NCI-H146 (cell line): ENCODE measurements around the gene DMC1.
"Not testable (repeated sequence)": the region's sequence is repeated elsewhere in the genome, so short reads cannot be mapped to it uniquely, and the experiment has no call there.

ENCODE experiments used
- DNase-seq: peaks from one replicate; lab custom pipeline; 2025; lab: John Stamatoyannopoulos, UW

Gene DMC1

DNA sequence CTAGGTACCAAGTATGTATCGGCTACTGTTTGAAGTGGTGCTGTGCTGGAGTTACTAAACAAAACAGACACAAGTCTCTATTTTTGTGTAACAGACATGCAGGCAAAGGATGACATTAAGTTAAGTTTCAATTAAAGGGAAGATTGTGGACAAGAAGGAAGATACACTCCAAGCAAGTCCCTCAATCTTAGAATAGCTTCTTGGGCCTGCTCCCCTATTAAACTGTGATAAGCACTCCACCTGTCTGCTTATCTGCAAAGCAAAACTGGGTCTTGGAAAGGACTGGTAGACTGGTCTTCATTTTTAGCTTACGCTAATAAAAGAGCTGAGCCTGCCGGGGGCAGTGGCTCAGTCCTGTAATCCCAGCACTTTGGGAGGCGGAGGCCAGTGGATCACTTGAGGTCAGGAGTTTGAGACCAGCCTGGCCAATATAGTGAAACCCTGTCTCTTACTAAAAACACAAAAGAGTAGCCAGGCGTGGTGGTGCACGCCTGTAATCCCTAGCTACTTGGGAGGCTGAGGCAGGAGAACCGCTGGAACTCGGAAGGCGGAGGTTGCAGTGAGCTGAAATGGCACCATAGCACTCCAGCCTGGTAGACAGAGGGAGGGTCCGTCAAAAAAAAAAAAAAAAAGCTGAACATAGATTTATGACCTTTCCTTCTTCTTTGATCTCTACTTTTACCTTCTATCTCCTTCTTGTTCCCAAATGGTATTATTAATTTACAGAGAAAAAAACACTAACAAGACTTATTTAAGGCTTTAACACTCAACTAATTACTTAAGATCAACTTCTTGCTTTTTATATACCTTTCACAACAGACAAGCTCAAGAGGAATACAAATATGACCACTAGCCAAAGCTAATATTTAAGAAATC is 67.9 kb downstream of the DMC1 start:
- no peak for DNase-seq

DNA sequence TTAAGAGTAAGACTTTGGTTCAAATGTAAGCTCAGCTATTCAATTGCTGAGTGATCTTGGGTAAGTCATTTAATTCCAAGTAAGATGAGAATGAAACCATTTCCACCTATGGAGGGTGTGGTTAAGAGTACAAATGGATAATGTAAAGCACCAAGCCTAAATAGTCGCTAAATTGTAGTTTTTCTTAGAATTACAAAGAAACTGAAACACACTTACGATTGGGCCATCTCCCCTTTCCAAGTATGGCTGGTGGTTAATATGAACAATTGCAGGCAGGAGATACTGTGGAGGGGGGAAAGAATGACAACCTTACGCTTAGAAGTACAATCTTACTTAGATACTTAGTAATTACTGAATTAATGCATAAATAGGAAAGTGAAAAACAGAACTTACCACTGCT is 72.1 kb downstream of the DMC1 start:
- DNase-seq: no peak

DNA sequence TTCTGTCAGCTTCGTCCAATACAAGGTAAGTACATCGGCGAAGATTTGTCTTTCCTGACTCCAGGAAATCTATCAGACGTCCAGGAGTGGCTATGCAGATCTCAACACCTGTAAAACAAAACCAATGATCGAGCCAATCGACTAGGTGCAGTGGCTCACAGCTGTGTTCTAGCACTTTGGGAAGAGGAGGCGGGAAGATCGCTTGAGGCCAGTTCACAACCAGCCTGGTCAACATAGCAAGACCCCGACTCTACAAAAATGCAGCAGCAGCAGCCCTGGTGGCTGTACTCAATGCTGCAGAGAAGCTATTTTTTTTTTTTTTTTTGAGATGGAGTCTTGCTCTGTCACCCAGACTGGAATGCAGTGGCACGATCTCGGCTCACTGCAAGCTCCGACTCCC is 75.0 kb downstream of the DMC1 start:
- no peak for DNase-seq

DNA sequence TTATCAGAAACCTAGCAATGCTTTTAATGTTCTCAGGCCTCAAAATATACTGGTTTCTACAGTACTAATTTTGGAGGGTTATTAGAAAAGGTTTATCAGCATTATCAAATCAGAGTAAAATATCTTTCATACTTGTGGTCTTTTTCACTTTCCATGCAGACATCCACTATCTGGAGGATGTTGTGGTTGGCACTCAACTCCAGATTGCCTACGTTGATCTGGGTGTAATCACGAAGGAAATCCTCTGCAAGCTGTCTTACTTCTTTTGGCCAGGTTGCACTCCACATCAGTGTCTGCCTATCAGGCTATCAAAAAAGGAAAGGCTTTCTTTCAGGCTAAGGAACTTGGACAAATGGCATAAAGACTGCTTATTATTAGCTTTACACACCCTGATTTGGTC is 75.5 kb downstream of the DMC1 start:
- DNase-seq: no peak

DNA sequence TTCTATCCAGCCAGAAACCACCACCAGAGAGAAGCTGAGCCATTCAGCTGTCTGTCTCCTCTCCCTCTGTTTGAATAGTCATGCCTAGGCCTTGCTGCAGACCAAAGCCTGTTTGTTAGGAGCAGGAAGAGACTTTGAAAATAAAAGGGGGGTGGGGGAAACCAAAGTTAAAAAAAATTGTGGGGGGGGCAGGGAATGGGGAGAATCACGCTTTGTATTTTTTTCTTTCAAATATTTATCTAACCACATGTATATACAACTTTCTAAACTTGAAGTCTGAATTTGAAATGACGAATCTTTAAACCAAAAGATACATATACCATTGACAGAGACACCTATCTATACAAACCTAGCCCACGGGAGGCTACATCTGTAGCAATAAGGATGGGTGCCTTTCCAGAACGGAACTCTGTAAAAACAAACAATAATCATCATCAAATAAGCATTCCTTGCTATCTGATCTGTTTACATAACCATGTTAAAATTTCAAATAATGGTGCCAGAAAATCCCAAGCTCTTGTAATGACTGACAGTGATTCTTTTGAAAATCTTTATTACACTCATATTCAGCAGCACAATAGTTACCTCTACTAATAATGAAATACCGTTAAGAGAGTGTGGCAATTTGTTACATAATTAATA is 78.2 kb downstream of the DMC1 start:
- no peak for DNase-seq

DNA sequence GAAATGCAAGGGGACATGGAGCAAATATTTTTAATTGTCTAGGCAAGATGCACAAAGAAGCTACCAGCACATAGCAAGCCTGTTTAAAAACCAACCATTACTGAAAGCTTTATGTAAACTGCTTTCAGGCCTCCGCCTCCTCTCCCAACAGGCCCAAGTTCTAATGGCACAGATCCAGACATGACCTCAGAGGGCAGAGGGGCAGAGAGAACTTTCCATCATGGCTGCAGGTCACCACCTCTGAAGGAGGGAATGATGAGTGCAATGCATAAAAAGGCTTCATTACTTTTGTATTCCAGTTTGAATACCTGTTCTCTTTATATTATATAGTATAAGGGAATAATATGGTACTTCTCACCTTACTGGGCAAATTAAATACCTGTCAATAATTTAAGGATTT is 79.1 kb downstream of the DMC1 start:
- no peak for DNase-seq

DNA sequence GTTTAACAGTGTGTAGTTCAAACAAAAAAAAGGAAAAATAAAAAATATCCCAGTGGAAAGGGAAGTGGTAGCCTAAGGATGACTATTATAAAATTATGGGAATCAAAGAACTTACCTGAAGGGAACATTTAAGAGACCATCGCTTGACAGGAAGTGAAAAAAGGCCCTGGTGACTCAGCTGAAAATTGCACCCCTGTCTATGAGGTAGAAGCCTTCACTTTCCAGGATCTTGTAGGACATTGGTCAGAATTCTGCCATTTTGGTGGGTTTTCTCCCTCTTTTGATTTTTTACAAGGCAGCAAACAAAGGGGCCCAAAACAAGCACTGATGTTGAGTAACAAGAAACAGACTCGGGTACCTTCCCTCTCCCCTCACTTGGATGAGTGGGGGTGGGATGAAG is 79.5 kb downstream of the DMC1 start:
- DNase-seq: no peak

DNA sequence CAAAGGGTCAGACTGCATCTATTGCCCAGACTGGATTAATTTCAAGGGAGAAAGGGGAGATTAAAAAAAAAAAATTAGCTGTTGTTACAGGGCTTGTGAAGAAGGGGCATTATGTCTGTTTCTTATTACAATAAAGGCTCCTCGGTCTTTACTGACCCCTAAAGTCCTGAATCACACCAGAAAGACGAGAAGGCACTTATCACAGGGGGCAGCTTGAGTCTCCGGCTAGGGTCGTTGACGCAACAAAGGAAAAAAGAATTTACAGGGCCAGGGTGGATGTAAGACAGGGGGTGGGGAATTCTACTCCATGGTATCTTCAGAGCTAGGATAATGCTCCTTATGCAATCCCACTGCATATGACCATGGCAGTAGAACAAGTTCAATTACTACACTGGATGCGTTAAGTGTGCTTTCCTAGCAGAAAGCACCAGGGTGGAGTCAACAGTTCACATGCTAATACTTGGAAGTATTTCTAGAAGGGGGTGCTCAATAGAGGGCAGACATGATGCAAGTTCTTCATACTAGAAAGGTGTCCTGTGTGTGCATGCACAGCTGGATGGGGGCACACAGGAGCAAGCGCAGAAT is 80.3 kb downstream of the DMC1 start:
- DNase-seq: no peak

DNA sequence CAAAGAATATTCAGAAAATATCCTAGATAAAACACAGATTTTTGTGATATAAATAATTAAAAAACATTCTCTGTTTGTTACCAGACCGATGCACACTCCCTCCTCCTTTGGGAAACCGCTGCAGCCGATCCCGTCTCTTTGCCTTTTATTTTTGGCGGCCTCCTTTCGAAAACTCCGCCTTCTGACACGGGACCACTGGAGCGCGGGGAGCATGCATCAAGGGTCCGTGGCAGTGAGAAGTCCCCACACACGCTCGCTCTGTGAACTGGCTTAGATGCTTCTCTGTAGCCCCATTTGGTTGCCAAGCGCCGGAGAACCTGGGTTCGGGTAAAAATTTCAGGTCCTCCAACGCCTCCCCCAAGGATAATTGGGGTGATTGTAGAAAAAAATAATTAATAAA is 80.8 kb downstream of the DMC1 start:
- DNase-seq: no peak

DNA sequence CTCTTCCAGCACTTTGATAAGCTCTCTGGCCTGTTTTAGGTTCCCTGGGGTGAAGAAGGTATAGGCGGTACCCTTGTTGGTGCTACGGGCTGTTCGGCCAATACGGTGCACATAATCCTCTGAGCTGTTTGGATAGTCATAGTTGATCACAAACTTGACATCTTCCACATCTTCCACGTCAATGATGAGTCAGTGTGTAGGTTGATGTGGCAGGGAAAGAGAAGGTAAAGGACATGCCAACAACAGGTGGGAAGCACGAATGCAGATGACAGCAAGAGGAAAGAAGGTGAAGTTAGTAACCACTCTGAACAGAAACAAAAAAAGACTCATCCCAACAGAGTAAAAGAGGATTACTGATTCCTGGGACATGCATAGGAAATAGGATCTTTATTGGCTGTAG is 82.0 kb downstream of the DMC1 start:
- DNase-seq: no peak

DNA sequence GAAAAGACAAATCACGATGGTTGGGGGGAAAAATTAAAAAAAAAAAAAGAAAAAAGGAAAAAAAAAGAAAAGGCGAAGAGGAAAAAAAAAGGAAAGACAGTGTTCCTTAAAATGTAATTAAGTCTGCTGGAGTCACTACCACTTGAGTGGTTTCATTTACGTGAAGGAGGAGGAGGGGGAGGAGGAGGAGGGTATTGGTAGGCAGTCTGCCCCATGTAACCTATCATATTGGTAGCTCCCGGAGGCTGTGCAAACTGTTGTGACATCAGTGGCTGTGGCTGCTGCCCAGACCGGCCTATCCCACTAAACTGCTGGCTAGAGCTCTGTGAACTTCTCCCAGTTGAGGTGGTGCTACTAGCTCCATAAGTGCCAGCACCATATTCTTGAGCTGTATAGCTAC is 84.2 kb downstream of the DMC1 start:
- no peak for DNase-seq

DNA sequence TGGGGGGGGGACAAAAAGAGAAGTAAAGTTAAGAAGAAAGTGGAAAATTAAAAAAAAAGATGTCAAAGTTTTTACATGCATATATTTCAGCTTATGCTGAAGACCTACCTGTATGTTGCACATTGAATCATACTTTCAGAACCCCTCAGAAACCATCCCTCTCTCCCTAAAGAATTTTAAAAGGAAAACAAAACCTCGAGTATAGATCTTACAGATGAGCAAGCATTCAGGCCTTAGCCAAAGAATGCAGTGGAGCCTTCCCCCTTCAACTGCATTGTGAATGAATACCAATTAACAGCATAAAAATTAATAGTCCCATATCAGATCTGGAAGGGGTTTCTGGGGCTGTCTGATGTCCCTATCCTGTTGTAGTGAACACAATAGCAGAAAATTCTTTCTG is 85.7 kb downstream of the DMC1 start:
- DNase-seq: no peak

DNA sequence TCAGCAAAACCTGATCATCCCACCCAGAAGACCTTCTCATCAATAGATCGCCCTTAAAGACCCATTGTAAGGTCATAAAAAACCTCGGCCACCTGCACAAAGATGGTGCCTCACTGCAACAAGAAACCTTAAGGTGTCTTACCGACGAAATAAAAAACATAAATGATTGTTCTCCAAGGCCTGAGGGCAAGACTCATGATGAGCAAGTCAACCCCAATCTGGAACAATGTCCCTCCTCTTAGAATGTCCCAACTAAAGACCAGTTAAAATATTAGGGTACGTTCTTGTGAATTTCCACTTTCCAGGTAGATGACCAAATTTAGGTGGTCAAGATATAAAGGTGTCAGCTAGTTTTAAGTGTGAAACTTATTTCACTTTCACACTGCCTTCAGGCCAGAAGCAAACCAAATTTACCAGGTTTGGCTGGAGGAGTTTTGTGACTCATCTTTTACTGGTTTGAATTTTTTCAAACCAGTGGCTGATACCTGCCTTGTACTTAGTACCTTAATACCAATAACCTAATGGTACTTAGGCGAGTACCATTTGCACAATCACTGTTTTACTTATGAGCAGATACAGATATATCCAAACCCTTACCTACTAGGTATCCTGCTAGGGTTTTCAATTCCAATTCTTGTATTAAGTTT is 87.2 kb downstream of the DMC1 start:
- DNase-seq: no peak

DNA sequence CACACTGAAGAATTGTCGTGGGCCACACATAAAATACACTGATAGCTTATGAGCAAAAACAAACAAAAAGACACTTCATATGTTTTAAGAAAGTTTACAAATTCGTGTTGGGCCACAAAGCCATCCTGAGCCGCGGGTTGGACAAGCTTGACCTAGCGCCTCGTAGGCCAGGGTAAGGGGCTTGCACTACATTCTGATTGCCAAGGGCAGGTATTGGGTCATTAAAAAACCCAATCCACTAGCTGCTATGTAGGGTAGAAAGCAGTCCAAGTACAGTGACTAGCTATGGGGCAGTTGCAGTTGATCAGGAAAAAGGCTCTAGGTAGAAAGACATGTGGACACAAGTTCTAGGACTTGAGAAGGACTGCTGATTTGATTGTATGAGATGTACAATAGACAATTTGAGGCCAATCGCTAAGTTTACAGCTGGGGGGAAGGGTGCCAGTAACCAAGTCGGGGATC is 88.1 kb downstream of the DMC1 start:
- no peak for DNase-seq

DNA sequence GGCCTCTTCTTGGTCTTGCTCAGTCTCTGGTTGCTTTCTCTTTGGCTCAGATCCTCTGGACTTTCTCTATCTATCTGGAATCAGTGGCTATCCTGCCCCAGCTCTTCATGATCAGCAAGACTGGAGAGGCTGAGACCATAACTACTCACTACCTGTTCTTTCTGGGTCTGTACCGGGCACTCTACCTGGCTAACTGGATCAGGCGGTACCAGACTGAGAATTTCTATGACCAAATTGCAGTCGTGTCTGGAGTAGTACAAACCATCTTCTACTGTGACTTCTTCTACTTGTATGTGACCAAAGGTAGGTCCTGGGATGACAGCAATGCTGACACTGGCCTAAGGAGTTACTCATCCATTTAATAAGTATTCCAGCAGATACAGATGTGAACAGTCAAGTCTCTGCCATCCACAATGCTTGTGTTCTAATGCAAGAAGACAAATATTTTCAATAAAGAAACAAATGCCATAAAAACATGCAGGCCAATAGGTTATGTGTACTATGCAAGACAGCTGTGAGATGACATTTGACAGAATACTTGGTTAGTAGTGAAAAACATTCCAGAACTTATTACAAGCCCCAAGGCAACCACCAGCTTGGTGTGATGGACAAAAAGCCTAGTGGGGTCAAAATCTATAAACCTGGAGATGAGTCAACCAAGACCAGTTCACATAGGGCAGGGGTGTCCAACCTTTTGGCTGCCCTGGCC is 88.7 kb downstream of the DMC1 start:
- DNase-seq: no peak

DNA sequence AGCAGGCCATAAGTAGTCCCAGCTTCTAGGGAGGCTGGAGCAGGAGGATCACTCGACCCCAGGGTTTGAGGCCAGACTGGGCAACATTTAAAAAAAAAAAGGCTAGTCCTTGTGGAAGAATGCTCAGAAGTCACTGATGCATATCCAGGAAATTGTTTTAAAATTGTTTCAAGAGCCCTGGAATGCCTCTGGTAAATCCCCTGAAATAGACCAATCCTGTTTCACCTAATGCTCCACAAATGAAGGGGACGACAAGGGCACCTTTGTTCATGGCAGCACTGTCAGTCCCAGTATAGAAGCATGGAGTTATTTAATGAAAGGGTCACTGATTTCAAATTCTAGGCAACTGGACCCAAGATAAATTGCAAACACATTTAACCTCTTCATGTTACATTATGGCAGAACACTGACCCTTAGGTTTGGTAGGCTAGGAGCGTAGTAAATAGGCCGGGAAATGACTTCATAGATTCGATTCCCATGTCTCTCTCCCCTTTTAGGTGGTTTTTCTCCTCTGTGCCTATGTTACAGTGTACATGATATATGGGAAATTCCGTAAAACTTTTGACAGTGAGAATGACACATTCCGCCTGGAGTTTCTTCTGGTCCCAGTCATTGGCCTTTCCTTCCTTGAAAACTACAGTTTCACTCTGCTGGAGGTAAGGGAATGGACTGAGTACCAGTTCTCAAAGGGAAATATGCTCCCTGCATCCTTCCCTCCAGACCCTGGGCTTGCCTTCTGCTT is 90.7 kb downstream of the DMC1 start:
- no peak for DNase-seq

DNA sequence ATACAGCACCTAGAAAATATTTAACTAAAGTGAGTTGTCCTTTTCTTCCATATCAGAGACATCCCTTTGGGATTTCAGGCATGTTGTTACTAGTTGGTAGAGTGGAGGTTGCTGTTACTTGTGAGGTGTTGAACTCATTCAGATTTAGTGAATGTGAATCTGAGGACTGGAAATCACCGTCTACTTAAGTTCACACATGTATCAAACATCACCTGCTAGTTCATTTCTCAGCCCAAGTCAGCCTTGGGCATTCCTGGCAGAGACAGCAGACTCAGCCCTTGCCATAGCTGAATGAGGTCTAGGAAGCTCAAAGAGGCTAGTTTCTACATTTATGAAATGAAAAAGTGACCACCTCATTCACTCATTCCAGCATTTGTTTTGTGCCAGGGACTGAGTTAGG is 92.4 kb downstream of the DMC1 start:
- DNase-seq: no peak

DNA sequence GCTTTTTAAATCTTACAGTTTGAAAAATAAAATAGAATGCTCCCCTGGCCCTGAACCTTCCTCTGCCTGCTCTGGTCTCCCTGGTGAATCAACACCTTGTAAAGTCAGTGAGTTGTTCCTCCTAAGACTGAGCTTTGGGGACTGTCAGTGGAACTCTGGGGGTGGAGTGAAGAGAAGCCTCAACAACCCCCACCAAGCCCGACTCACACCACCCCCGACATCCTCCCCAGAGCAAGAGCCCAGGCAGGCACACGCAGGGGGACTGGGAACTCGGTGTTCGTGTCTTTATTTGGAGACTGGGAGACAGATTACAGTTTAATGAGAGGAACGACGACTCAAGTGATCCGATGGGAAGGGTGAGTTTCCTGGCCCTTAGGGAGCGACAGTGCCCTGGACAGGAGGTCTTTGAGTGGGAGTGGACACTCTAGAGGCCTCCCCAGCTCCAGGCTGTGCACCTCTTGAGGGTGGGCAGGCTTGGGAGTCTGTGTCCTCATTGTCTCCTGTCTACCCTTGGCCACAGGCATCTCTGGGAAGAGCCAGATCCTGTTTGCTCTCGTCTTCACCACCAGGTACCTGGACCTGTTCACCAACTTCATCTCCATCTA is 95.9 kb downstream of the DMC1 start:
- no peak for DNase-seq

DNA sequence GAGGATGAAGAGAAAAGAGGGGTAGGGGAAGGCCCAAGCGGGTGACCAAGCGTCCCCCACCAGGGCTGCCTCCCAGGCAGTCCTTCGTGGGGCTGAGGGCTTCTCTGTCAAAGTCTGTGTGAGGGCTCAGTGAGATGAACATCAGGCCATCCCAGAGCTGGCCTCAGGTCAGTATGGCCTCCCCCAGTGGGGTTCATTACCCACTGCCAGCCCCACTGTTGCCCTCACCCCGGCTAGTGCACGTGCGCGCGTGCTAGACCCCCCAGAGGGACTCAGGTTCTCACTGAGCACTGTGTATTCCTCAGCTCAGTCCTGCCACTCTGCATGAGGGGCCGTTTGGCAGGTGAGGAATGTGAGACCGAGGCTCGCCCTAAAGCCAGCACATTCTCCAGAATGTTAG is 98.7 kb downstream of the DMC1 start:
- no peak for DNase-seq

DNA sequence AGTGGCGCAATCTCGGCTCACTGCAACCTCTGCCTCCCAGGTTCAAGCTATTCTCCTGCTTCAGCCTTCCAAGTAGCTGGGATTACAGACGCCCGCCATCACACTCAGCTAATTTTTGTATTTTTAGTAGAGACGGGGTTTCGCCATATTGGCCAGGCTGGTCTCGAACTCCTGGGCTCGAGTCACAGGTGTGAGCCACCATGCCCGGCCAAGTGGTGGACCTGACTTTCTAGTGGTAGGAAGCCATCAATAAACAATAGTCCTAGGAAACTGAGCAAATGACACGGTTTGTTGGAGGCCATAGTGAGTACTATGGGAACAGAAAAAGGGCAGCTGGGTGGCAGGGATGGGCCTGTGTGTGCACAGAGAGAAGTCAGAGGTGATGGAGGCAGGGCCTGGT is 99.8 kb downstream of the DMC1 start:
- not testable (repeated sequence) for DNase-seq

DNA sequence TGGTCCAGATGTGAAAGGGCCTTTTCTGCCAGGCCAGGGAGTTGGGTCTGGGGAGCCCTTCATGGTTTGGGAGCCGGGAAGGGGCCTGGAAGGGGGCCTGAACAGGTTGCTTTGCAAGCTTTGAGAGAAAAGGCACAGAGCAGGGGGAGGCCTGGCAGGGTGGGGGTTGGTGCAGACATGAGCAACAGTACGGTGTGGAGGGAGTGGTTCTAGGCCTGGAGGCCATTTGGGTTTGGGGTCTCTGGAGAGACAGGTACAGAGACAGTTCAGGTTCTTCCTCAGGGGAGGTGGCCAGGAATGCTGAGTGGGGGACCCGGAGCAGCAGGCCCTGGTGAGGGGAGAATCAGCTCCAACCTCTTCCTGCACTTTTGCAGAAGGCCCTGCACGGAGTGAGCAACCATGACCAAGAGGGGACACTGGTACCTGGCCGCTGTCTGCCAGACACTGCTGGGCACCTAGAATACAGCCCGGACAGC is 100.6 kb downstream of the DMC1 start:
- no peak for DNase-seq
